GM06990 (cell line): Measurements from ENCODE around the gene ZNF782.

Experiments
- DNase-seq: peaks from one replicate; pipeline ENCODE4 v3.0.0-alpha.2; 2011; ENCODE audit not compliant: insufficient read length; ENCODE audit errors: extremely low read depth
- H3K27me3 ChIP-seq: replicated peaks from 2 replicates; pipeline ENCODE4 v1.6.0; 2011; ENCODE audit warnings: low read length; ENCODE audit not compliant: control insufficient read depth, insufficient read depth
- H3K36me3 ChIP-seq: 2 replicates; pipeline ENCODE4 v1.5.1; 2011; ENCODE audit warnings: low read length; ENCODE audit not compliant: control insufficient read depth, insufficient read depth
- H3K4me3 ChIP-seq: replicated peaks from 2 replicates; pipeline ENCODE4 v1.5.1; 2011; ENCODE audit warnings: low read depth, mild to moderate bottlenecking, control low read depth, low read length
- CTCF ChIP-seq: IDR thresholded peaks from 2 replicates; pipeline ENCODE4 v1.5.1; 2011; ENCODE audit warnings: low read length, control low read depth, mild to moderate bottlenecking, inconsistent platforms; ENCODE audit not compliant: insufficient read depth, poor library complexity, severe bottlenecking

ZNF782 gene

GRCh38 chr9:96779089-96779488 is 75.2 kb downstream of the ZNF782 start:
- H3K36me3 ChIP-seq, result peaks cover 7% of the 10 kb centered on the region
- H3K4me3 ChIP-seq, result peak overlapping the region; percentile 53
- no peak for DNase-seq
- no peaks in the 10 kb centered on the region for H3K27me3 ChIP-seq
- TF ChIP-seq CTCF, result no peak

- DNase-seq, result no peak
- H3K36me3 ChIP-seq, result peaks cover 7% of the 10 kb centered on the region
- no peaks in the 10 kb centered on the region for H3K27me3 ChIP-seq
- TF ChIP-seq CTCF, result no peak
- H3K4me3 ChIP-seq, result peak overlapping the region; percentile 92
Observed at GRCh38 chr9:96777426-96777864, 76.9 kb downstream of the ZNF782 start.

GRCh38 chr9:96771124-96771523 is 83.2 kb downstream of the ZNF782 start:
- peaks cover 7% of the 10 kb centered on the region for H3K36me3 ChIP-seq
- no peak overlapping the region for H3K4me3 ChIP-seq
- DNase-seq, result no peak
- TF ChIP-seq CTCF, result no peak
- no peaks in the 10 kb centered on the region for H3K27me3 ChIP-seq

DNA sequence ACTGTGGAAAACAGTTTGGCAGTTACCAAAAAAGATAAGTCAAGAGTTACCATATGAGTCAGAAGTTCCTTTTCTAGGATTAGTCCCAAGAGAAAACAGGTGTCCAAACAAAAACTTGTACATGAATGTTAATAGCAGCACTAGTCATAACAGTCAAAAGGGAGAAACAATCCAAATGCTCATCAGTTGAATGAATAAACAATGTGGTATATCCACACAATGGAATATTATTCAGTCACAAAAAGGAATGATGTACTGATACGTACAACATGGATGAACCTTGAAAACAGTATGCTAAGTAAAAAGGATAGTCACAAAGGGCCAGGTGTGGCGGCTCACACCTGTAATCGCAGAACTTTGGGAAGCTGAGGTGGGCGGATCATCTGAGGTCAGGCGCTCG is 84.3 kb downstream of the ZNF782 start:
- no peak for TF ChIP-seq CTCF
- peaks cover 5% of the 10 kb centered on the region for H3K36me3 ChIP-seq
- no peak overlapping the region for H3K4me3 ChIP-seq
- no peak for DNase-seq
- no peaks in the 10 kb centered on the region for H3K27me3 ChIP-seq
